ENCODE results near the gene PSMB7. TPM values are rescaled to one million over a fixed set of nuclear protein-coding genes. Genes with fewer than 3 reads are reported as not detected.

The PSMB7 gene
- total and polyA plus RNA-seq, 2 of the 13 experiments (the other 11 are each of a cell fraction or from before 2014, with no cell fraction given), result 259 to 291 TPM

DNA sequence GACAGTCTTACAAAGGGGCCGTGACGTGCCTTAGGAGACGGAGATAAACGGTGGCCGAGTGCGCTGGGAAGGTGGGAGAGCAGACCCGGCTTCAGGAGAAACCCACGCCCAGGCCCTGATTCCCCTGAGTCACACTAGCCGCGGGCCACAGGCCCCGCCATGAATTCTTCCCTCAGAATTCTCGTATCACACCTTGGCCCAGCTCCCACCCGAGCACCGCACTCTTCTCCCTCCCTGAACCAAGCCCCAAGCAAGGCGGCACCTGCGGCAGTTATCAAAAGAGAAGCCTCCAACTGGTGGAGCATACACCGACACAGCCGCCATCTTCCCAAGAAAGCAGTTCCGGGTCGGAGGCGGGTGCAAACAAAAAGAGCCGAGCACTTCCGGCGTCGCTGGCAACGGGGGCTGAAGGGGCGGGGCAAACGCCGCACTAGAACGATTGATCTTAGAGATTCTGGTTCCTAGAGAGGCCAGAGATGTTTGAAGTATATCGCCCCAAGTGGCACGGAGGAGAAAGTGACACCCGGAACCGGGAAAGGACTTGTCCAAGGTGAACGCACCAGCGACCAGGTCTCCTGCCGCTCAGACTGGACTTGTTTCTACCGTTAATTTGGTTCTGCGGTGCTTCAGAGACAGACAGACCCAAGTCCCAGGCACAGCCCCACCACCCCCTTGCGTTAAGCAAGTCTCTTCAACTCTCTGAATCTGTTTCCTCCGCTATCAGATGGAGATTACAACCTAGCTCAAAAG is at the start of gene PSMB7 (continued):
- TF ChIP-seq, protein P1, sequence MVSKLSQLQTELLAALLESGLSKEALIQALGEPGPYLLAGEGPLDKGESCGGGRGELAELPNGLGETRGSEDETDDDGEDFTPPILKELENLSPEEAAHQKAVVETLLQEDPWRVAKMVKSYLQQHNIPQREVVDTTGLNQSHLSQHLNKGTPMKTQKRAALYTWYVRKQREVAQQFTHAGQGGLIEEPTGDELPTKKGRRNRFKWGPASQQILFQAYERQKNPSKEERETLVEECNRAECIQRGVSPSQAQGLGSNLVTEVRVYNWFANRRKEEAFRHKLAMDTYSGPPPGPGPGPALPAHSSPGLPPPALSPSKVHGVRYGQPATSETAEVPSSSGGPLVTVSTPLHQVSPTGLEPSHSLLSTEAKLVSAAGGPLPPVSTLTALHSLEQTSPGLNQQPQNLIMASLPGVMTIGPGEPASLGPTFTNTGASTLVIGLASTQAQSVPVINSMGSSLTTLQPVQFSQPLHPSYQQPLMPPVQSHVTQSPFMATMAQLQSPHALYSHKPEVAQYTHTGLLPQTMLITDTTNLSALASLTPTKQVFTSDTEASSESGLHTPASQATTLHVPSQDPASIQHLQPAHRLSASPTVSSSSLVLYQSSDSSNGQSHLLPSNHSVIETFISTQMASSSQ (IDR thresholded peaks at IDR 0.05; ENCODE audit: low read depth), result 0 out of 2 replicates have a peak, but pooled peaks have one; percentile 41
- TF ChIP-seq, protein P1 (CRISPR knock-in tag; IDR thresholded peaks at IDR 0.05; ENCODE audit: borderline replicate concordance), result no peak
- TF ChIP-seq SMAD1 (CRISPR knock-in tag; IDR thresholded peaks at IDR 0.05; ENCODE audit: borderline replicate concordance, low read depth) (0 out of 2 replicates have a peak, but pooled peaks have one; percentile 1), MAFK (conservative IDR thresholded peaks at IDR 0.05 in 1 of 2, IDR thresholded peaks at IDR 0.05 in 1 of 2; ENCODE audit: low read length in 2 of 2) (no peak), FOXJ3 (CRISPR knock-in tag; IDR thresholded peaks at IDR 0.05; ENCODE audit: borderline replicate concordance) (peak; percentile 44; the same call in 1 of the 2 replicates), ZNF142 (CRISPR knock-in tag; IDR thresholded peaks at IDR 0.05) (peak; percentile 68; the same call in 1 of the 2 replicates), ZNF616 (CRISPR knock-in tag; IDR thresholded peaks at IDR 0.05; ENCODE audit: low read depth) (no peak), HIVEP1 (CRISPR knock-in tag; IDR thresholded peaks at IDR 0.05) (0 out of 2 replicates have a peak, but pooled peaks have one; percentile 21), ATF7 (IDR thresholded peaks at IDR 0.05) (no peak), ATF7 (CRISPR knock-in tag; IDR thresholded peaks at IDR 0.05) (peak; percentile 32; the same call in 1 of the 2 replicates), ZFP62 (CRISPR knock-in tag; IDR thresholded peaks at IDR 0.05) (no peak), DRAP1 (CRISPR knock-in tag; IDR thresholded peaks at IDR 0.05) (peak; percentile 93), CBFB (CRISPR knock-in tag; IDR thresholded peaks at IDR 0.05) (0 out of 2 replicates have a peak, but pooled peaks have one; percentile 12), NFIB (CRISPR knock-in tag; IDR thresholded peaks at IDR 0.05; ENCODE audit: borderline replicate concordance) (no peak), IRF9 (CRISPR knock-in tag; IDR thresholded peaks at IDR 0.05; ENCODE audit: borderline replicate concordance) (0 out of 2 replicates have a peak, but pooled peaks have one; percentile 76), HCFC1 (IDR thresholded peaks at IDR 0.05; ENCODE audit: low read depth, low read length) (peak; percentile 73)
